HepG2 (cell line): ENCODE results near the gene DSTN. TPM values are rescaled to one million over a fixed set of nuclear protein-coding genes. Genes with fewer than 3 reads are reported as not detected.
A peak's percentile ranks its signal among the peaks of the same experiment; 100 is the strongest.

Source experiments
- ARID5B ChIP-seq: IDR thresholded peaks from 2 replicates; pipeline ENCODE4 v1.4.0; 2020; ENCODE audit warnings: mild to moderate bottlenecking, missing genetic modification reagents
- EHMT2 ChIP-seq: fragments of 200-600 bp; sonication (generic); IDR thresholded peaks from 2 replicates; pipeline ENCODE4 v1.7.0; 2017; ENCODE audit warnings: antibody characterized with exemption, low read depth, low read length, borderline replicate concordance
- FUBP1 ChIP-seq: sonication (generic); formaldehyde crosslinking; IDR thresholded peaks from 2 replicates; pipeline ENCODE4 v1.5.1; 2020; ENCODE audit warnings: missing genetic modification reagents, mild to moderate bottlenecking, borderline replicate concordance
- KDM3A ChIP-seq: IDR thresholded peaks from 2 replicates; pipeline ENCODE4 v1.6.1; 2018; ENCODE audit warnings: low read depth, missing compliant biosample characterization
- KLF13 ChIP-seq: sonication (generic); formaldehyde crosslinking; IDR thresholded peaks from 2 replicates; pipeline ENCODE4 v1.4.0; 2020; ENCODE audit warnings: mild to moderate bottlenecking, missing genetic modification reagents
- MTF2 ChIP-seq: sonication (generic); formaldehyde crosslinking; IDR thresholded peaks from 2 replicates; pipeline ENCODE4 v1.5.0; 2020; ENCODE audit warnings: missing genetic modification reagents, borderline replicate concordance
- PHF21A ChIP-seq: sonication (generic); formaldehyde crosslinking; IDR thresholded peaks from 2 replicates; pipeline ENCODE4 v1.5.0; 2020; ENCODE audit warnings: mild to moderate bottlenecking, missing genetic modification reagents
- TBP ChIP-seq: sonication (generic); formaldehyde crosslinking; IDR thresholded peaks from 2 replicates; pipeline ENCODE4 v1.5.0; 2020; ENCODE audit warnings: missing genetic modification reagents
- ZBTB46 ChIP-seq: sonication (generic); formaldehyde crosslinking; IDR thresholded peaks from 2 replicates; pipeline ENCODE4 v1.4.0; 2020; ENCODE audit warnings: mild to moderate bottlenecking, missing genetic modification reagents, borderline replicate concordance
- ZFP37 ChIP-seq: sonication (generic); formaldehyde crosslinking; IDR thresholded peaks from 2 replicates; pipeline ENCODE4 v1.4.0; 2020; ENCODE audit warnings: missing genetic modification reagents, borderline replicate concordance
- ZNF564 ChIP-seq: sonication (generic); formaldehyde crosslinking; IDR thresholded peaks from 2 replicates; pipeline ENCODE4 v1.8.1; 2023; ENCODE audit warnings: mild to moderate bottlenecking, missing genetic modification reagents
- polyA plus RNA-seq, 8 experiments: library from polyadenylated mRNA; depleted of rRNA in 3 of 8; stranded (reverse) in 7 of 8; unstranded in 1 of 8; fragments of >200 nt; fragmentation: Illumina TruSeq in 4 of 8; extraction: Trizol in 4 of 8; gene quantifications; 2 replicates each; pipeline versions ENCODE4 v1.2.1 to v1.2.3, GENCODE V29; 2011 to 2016; ENCODE audit warnings: low read depth in 4 of 8, missing spikeins in 1 of 8, mixed read lengths in 1 of 8; ENCODE audit not compliant: insufficient read depth in 1 of 8
- total RNA-seq, 5 experiments: library from RNA; depleted of rRNA; stranded (reverse); fragments of >200 nt; fragmentation: Illumina TruSeq; extraction: Trizol; gene quantifications; 2 replicates each; pipeline ENCODE4 v1.2.3, GENCODE V29; 2016; ENCODE audit warnings: low read depth in 1 of 5
- TF ChIP-seq, protein P1 (sequence below): IDR thresholded peaks from 2 replicates; pipeline ENCODE4 v1.6.1; 2016; ENCODE audit warnings: mild to moderate bottlenecking
- TF ChIP-seq, protein P2 (sequence below), 2 experiments: IDR thresholded peaks; 2 replicates each; pipeline ENCODE4 v1.6.1; 2011 to 2012; ENCODE audit warnings: low read length in 2 of 2, borderline replicate concordance in 1 of 2, low read depth in 1 of 2, mild to moderate bottlenecking in 1 of 2, moderate library complexity in 1 of 2

The DSTN gene
- total and polyA plus RNA-seq, 2 of the 13 experiments (the other 11 are each of a cell fraction or from before 2014, with no cell fraction given), result 27.6 to 106 TPM

DNA sequence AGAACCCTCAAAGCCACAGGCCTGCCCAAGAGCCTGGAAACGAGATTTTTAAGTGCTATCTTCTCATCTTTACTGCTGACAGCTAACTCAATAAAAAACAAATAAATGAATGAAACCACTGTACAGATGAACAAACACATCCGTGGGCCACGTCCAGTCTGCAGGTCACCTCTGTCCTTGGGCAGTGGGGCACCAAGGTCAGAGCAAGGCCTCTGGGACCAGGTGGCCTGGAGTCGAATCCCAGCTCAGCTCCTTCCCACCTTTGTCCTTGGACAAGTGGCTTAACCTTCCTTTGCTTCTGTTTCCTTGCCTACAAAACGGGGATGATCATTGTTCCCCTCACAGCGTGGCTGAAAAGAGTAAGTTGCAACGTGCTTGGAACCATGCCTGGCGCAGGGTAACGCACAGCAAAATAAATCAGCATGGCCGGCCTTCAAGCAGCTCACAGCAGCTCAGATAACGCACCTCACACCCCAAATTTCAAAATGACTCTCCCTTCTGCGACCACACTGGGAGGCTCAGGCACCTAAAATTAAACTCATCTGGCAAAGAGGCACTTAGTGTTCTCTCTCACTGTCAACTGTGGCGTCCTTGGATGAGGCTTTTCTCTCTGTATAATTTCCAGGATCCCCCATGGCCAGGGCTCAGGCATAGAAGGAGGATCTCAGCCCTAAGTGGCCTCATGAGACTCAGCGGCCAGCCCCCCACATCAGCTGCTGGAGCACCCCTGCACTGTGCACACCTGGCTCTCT, 76.5 kb downstream of the DSTN start (continued):
- TF ChIP-seq, protein P1, sequence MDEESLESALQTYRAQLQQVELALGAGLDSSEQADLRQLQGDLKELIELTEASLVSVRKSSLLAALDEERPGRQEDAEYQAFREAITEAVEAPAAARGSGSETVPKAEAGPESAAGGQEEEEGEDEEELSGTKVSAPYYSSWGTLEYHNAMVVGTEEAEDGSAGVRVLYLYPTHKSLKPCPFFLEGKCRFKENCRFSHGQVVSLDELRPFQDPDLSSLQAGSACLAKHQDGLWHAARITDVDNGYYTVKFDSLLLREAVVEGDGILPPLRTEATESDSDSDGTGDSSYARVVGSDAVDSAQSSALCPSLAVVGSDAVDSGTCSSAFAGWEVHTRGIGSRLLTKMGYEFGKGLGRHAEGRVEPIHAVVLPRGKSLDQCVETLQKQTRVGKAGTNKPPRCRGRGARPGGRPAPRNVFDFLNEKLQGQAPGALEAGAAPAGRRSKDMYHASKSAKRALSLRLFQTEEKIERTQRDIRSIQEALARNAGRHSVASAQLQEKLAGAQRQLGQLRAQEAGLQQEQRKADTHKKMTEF (CRISPR knock-in tag), result no peak; the same call in 1 of the 2 replicates
- TF ChIP-seq EHMT2 (no peak), KLF13 (no peak), FUBP1 (CRISPR knock-in tag) (no peak), KDM3A (CRISPR knock-in tag) (no peak; the same call in 1 of the 2 replicates), ZNF564 (CRISPR knock-in tag) (0 out of 2 replicates have a peak, but pooled peaks have one; percentile 9), ARID5B (CRISPR knock-in tag) (peak; percentile 63), TBP (no peak), MTF2 (no peak), ZBTB46 (CRISPR knock-in tag) (no peak), PHF21A (CRISPR knock-in tag) (no peak; the same call in 1 of the 2 replicates), ZFP37 (CRISPR knock-in tag) (no peak)
- TF ChIP-seq, protein P2, sequence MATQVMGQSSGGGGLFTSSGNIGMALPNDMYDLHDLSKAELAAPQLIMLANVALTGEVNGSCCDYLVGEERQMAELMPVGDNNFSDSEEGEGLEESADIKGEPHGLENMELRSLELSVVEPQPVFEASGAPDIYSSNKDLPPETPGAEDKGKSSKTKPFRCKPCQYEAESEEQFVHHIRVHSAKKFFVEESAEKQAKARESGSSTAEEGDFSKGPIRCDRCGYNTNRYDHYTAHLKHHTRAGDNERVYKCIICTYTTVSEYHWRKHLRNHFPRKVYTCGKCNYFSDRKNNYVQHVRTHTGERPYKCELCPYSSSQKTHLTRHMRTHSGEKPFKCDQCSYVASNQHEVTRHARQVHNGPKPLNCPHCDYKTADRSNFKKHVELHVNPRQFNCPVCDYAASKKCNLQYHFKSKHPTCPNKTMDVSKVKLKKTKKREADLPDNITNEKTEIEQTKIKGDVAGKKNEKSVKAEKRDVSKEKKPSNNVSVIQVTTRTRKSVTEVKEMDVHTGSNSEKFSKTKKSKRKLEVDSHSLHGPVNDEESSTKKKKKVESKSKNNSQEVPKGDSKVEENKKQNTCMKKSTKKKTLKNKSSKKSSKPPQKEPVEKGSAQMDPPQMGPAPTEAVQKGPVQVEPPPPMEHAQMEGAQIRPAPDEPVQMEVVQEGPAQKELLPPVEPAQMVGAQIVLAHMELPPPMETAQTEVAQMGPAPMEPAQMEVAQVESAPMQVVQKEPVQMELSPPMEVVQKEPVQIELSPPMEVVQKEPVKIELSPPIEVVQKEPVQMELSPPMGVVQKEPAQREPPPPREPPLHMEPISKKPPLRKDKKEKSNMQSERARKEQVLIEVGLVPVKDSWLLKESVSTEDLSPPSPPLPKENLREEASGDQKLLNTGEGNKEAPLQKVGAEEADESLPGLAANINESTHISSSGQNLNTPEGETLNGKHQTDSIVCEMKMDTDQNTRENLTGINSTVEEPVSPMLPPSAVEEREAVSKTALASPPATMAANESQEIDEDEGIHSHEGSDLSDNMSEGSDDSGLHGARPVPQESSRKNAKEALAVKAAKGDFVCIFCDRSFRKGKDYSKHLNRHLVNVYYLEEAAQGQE (IDR thresholded peaks at IDR 0.05; ENCODE audit: borderline replicate concordance in 1 of 2, low read depth in 1 of 2, low read length in 2 of 2), result no peak
